Stimulated activated effector memory CD8-positive, alpha-beta T cell treated with anti-CD3 and anti-CD28 coated beads, Interleukin-12 subunit alpha, Interleukin-12 subunit beta, amount 100 ng/mL, for 72 hours (primary cell): ENCODE measurements around the gene TGFBR2.
A peak's percentile ranks its signal among the peaks of the same experiment; 100 is the strongest.

Experiments used
- ATAC-seq: fragments of 150-1000 bp; cut with Tn5 transposase; 2 replicates; pipeline ENCODE4 v1.10.0; 2021
- DNase-seq, 2 donors: peaks; one replicate each; pipeline ENCODE4 v3.0.0; 2021 to 2022; ENCODE audit warnings: low spot score in 2 of 2
- H3K27ac Mint-ChIP-seq: one replicate; pipeline ENCODE4 v1.8.0; 2022; ENCODE audit warnings: mild to moderate bottlenecking, mixed read lengths
- H3K36me3 Mint-ChIP-seq: one replicate; pipeline ENCODE4 v1.8.0; 2022; ENCODE audit warnings: mild to moderate bottlenecking, mixed read lengths
- H3K4me1 Mint-ChIP-seq: one replicate; pipeline ENCODE4 v1.8.0; 2022; ENCODE audit warnings: mixed read lengths
- H3K4me3 Mint-ChIP-seq: one replicate; pipeline ENCODE4 v1.8.0; 2022; ENCODE audit warnings: mild to moderate bottlenecking, mixed read lengths
- H3K9me3 Mint-ChIP-seq: one replicate; pipeline ENCODE4 v1.8.0; 2022; ENCODE audit warnings: mixed read lengths

The TGFBR2 gene

GRCh38 chr3:30673425-30674341 lies 67.3 kb downstream of the TGFBR2 start:
- Mint-ChIP-seq H3K27ac (peak overlapping the region; percentile 26), H3K36me3 (peaks cover 100% of the 10 kb centered on the region), H3K4me3 (no peak overlapping the region), H3K4me1 (peaks cover 74% of the 10 kb centered on the region), H3K9me3 (no peaks in the 10 kb centered on the region)
- ATAC-seq (no peak), DNase-seq (no peak)

GRCh38 chr3:30675006-30675405 lies 68.6 kb downstream of the TGFBR2 start:
- Mint-ChIP-seq H3K4me3 (no peak overlapping the region), H3K36me3 (peaks cover 99% of the 10 kb centered on the region), H3K9me3 (no peaks in the 10 kb centered on the region), H3K27ac (no peak overlapping the region), H3K4me1 (peaks cover 75% of the 10 kb centered on the region)
- DNase-seq (no peak), ATAC-seq (no peak)

DNA sequence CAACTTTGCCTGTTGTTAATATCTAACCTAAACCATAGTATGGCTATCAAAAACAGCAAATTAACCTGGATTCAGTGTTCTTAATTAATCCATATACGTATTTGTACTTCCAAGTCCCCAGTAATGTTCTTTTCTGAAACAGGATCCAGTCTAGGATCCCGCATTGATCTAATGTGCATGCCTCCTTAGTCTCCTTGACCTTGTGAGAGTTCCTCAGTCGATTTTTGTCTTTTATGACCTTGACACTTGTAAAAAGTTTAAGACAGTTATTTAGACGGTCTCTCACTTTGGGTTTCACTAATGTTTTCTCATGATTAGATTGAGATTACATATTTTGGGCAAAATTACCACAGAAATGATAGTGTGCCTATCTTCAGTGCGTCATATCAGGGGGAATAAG lies 69.4 kb downstream of the TGFBR2 start:
- peaks cover 77% of the 10 kb centered on the region for H3K4me1 Mint-ChIP-seq
- H3K9me3 Mint-ChIP-seq, result no peaks in the 10 kb centered on the region
- peak overlapping the region; percentile 69 for H3K27ac Mint-ChIP-seq
- no peak overlapping the region for H3K4me3 Mint-ChIP-seq
- DNase-seq, result no peak
- H3K36me3 Mint-ChIP-seq, result peaks cover 99% of the 10 kb centered on the region
- no peak for ATAC-seq

GRCh38 chr3:30676424-30677346 lies 70.3 kb downstream of the TGFBR2 start:
- DNase-seq (no peak), ATAC-seq (peak; percentile 49)
- peaks cover 77% of the 10 kb centered on the region for H3K4me1 Mint-ChIP-seq
- no peaks in the 10 kb centered on the region for H3K9me3 Mint-ChIP-seq
- no peak overlapping the region for H3K4me3 Mint-ChIP-seq
- peak overlapping the region; percentile 69 for H3K27ac Mint-ChIP-seq
- peaks cover 99% of the 10 kb centered on the region for H3K36me3 Mint-ChIP-seq

- H3K9me3 Mint-ChIP-seq, result no peaks in the 10 kb centered on the region
- peaks cover 99% of the 10 kb centered on the region for H3K36me3 Mint-ChIP-seq
- H3K4me3 Mint-ChIP-seq, result no peak overlapping the region
- ATAC-seq (no peak), DNase-seq (no peak)
- peak overlapping the region; percentile 69 for H3K27ac Mint-ChIP-seq
- peaks cover 77% of the 10 kb centered on the region for H3K4me1 Mint-ChIP-seq
These were observed 70.9 kb downstream of the TGFBR2 start for GRCh38 chr3:30677347-30677685.

GRCh38 chr3:30679045-30679444 lies 72.6 kb downstream of the TGFBR2 start:
- Mint-ChIP-seq H3K27ac (peak overlapping the region; percentile 52), H3K9me3 (no peaks in the 10 kb centered on the region), H3K4me1 (peaks cover 87% of the 10 kb centered on the region), H3K4me3 (no peak overlapping the region), H3K36me3 (peaks cover 99% of the 10 kb centered on the region)
- ATAC-seq, result no peak
- no peak for DNase-seq

GRCh38 chr3:30680789-30681648 lies 74.6 kb downstream of the TGFBR2 start:
- peak overlapping the region; percentile 52 for H3K27ac Mint-ChIP-seq

GRCh38 chr3:30681649-30682211 lies 75.3 kb downstream of the TGFBR2 start:
- Mint-ChIP-seq H3K36me3 (peaks cover 99% of the 10 kb centered on the region), H3K27ac (peak overlapping the region; percentile 52), H3K4me3 (peak overlapping the region; percentile 11), H3K4me1 (peaks cover 82% of the 10 kb centered on the region), H3K9me3 (no peaks in the 10 kb centered on the region)
- ATAC-seq, result peak; percentile 43
- DNase-seq, result no peak

More at GRCh38 chr3:30680789-30681648, 74.6 kb downstream of the TGFBR2 start:
- peak overlapping the region; percentile 11 for H3K4me3 Mint-ChIP-seq
- ATAC-seq (no peak), DNase-seq (no peak)
- peaks cover 89% of the 10 kb centered on the region for H3K4me1 Mint-ChIP-seq
- H3K9me3 Mint-ChIP-seq, result no peaks in the 10 kb centered on the region
- H3K36me3 Mint-ChIP-seq, result peaks cover 99% of the 10 kb centered on the region

DNA sequence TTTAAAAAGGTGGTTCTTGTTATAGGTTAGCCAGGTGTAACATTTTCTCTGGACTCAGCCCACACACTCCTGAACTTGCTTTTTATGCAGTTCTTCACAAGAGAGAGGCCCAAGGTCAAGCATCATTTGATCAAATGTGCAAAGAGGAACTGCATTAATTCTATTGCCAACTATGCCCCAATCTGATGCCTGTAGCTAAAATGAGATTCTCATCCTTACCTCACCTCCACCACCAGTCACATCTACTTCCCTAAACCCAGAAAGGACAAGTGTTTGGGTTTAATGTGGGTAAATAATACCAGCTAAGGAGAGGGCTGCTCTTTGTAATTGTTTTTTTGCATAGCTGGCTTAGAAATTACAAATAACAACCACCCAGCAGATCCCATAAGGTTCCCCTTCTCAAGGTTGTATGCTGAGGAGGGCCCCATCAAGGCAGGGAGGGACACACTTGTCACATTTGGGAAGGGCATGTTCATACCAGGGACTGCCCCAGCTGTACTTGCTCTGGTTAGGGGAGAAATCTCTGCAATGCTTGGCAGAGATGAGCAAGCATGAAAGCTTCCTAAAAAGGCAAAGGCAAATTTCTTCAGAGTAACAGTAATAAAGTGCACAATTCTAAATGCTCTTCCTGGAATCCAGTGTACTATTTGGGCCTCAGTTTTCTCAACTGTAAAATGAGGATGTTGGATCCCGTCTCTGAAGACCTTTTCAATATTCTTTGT lies 76.2 kb downstream of the TGFBR2 start:
- Mint-ChIP-seq H3K36me3 (peaks cover 99% of the 10 kb centered on the region), H3K27ac (peak overlapping the region; percentile 52), H3K4me1 (peaks cover 77% of the 10 kb centered on the region), H3K9me3 (no peaks in the 10 kb centered on the region), H3K4me3 (no peak overlapping the region)
- DNase-seq (no peak), ATAC-seq (peak; percentile 62)

GRCh38 chr3:30683769-30684168 lies 77.4 kb downstream of the TGFBR2 start:
- Mint-ChIP-seq H3K9me3 (no peaks in the 10 kb centered on the region), H3K4me1 (peaks cover 81% of the 10 kb centered on the region), H3K4me3 (no peak overlapping the region), H3K27ac (peak overlapping the region; percentile 66), H3K36me3 (peaks cover 99% of the 10 kb centered on the region)
- ATAC-seq, result no peak
- no peak for DNase-seq

GRCh38 chr3:30684356-30684755 lies 78.0 kb downstream of the TGFBR2 start:
- H3K27ac Mint-ChIP-seq, result peak overlapping the region; percentile 66
- no peak overlapping the region for H3K4me3 Mint-ChIP-seq

GRCh38 chr3:30685267-30685667 lies 78.9 kb downstream of the TGFBR2 start:
- no peaks in the 10 kb centered on the region for H3K9me3 Mint-ChIP-seq
- H3K27ac Mint-ChIP-seq, result peak overlapping the region; percentile 81
- no peak for DNase-seq
- no peak overlapping the region for H3K4me3 Mint-ChIP-seq
- H3K4me1 Mint-ChIP-seq, result peaks cover 79% of the 10 kb centered on the region
- H3K36me3 Mint-ChIP-seq, result peaks cover 100% of the 10 kb centered on the region
- ATAC-seq, result peak; percentile 44

More at GRCh38 chr3:30684356-30684755, 78.0 kb downstream of the TGFBR2 start:
- ATAC-seq (no peak), DNase-seq (no peak)
- peaks cover 81% of the 10 kb centered on the region for H3K4me1 Mint-ChIP-seq
- no peaks in the 10 kb centered on the region for H3K9me3 Mint-ChIP-seq
- peaks cover 99% of the 10 kb centered on the region for H3K36me3 Mint-ChIP-seq

- no peak for ATAC-seq
- H3K4me1 Mint-ChIP-seq, result peaks cover 79% of the 10 kb centered on the region
- no peak overlapping the region for H3K27ac Mint-ChIP-seq
- H3K36me3 Mint-ChIP-seq, result peaks cover 100% of the 10 kb centered on the region
- H3K9me3 Mint-ChIP-seq, result no peaks in the 10 kb centered on the region
- H3K4me3 Mint-ChIP-seq, result no peak overlapping the region
- DNase-seq, result no peak
These were observed 79.8 kb downstream of the TGFBR2 start for GRCh38 chr3:30686176-30686575.

GRCh38 chr3:30686799-30687198 lies 80.4 kb downstream of the TGFBR2 start:
- H3K9me3 Mint-ChIP-seq, result no peaks in the 10 kb centered on the region
- DNase-seq (no peak), ATAC-seq (no peak)
- H3K4me3 Mint-ChIP-seq, result no peak overlapping the region
- H3K27ac Mint-ChIP-seq, result no peak overlapping the region
- peaks cover 100% of the 10 kb centered on the region for H3K36me3 Mint-ChIP-seq
- peaks cover 76% of the 10 kb centered on the region for H3K4me1 Mint-ChIP-seq
